Neural cell (in vitro differentiated cells): ENCODE data around the gene TUBB3. TPM values are rescaled to one million over a fixed set of nuclear protein-coding genes. Genes with fewer than 3 reads are reported as not detected.

ENCODE experiments used
- H2AFZ ChIP-seq: fragments of 200-600, 300-800 bp; sonication (generic), shearing (Covaris generic); 2 replicates; pipeline ENCODE4 v1.6.0; 2014; ENCODE audit warnings: low read depth, mild to moderate bottlenecking, antibody characterized with exemption, low read length, moderate library complexity
- H3F3A ChIP-seq: fragments of 200-600 bp; shearing (Covaris generic); 2 replicates; pipeline ENCODE4 v1.6.1; 2016; ENCODE audit warnings: mild to moderate bottlenecking, moderate library complexity, mixed read lengths, antibody characterized with exemption, low read length; ENCODE audit not compliant: insufficient read depth, poor library complexity, severe bottlenecking
- H3K27ac ChIP-seq: fragments of 200-600, 300-800 bp; sonication (generic), shearing (Covaris generic); 2 replicates; pipeline ENCODE4 v1.5.1; 2014; ENCODE audit warnings: mild to moderate bottlenecking, low read length, moderate library complexity
- H3K27me3 ChIP-seq: fragments of 300-800, 200-600 bp; sonication (generic), shearing (Covaris generic); 2 replicates; pipeline ENCODE4 v1.6.0; 2014; ENCODE audit warnings: mild to moderate bottlenecking, low read depth, low read length, moderate library complexity; ENCODE audit not compliant: insufficient read depth
- H3K36me3 ChIP-seq: fragments of 300-800, 200-600 bp; sonication (generic), shearing (Covaris generic); 2 replicates; pipeline ENCODE4 v1.5.1; 2014; ENCODE audit warnings: mild to moderate bottlenecking, antibody characterized with exemption, low read length, moderate library complexity; ENCODE audit not compliant: insufficient read depth
- H3K4me2 ChIP-seq: fragments of 300-800, 200-600 bp; sonication (generic), shearing (Covaris generic); 2 replicates; pipeline ENCODE4 v1.6.0; 2014; ENCODE audit warnings: mild to moderate bottlenecking, low read length
- H3K4me3 ChIP-seq: fragments of 300-800, 200-600 bp; sonication (generic), shearing (Covaris generic); 2 replicates; pipeline ENCODE4 v1.5.1; 2014; ENCODE audit warnings: mild to moderate bottlenecking, low read length, moderate library complexity
- H3K79me2 ChIP-seq: fragments of 200-600 bp; shearing (Covaris generic); replicated peaks from 2 replicates; pipeline ENCODE4 v1.6.0; 2014; ENCODE audit warnings: mild to moderate bottlenecking, low read length, moderate library complexity; ENCODE audit not compliant: insufficient read depth
- H3K9ac ChIP-seq: fragments of 300-800, 200-600 bp; sonication (generic), shearing (Covaris generic); 2 replicates; pipeline ENCODE4 v1.6.1; 2016; ENCODE audit warnings: mild to moderate bottlenecking, low read length, mixed read lengths
- H3K9me2 ChIP-seq: fragments of 200-600 bp; shearing (Covaris generic); 2 replicates; pipeline ENCODE4 v1.6.1; 2016; ENCODE audit warnings: mild to moderate bottlenecking, low read length, mixed read lengths; ENCODE audit not compliant: insufficient read depth
- H3K9me3 ChIP-seq: fragments of 200-600, 300-800 bp; sonication (generic), shearing (Covaris generic); 2 replicates; pipeline ENCODE4 v1.6.1; 2016; ENCODE audit warnings: mild to moderate bottlenecking, mixed run types, low read length, moderate library complexity, mixed read lengths
- H4K20me1 ChIP-seq: fragments of 200-600 bp; shearing (Covaris generic); 2 replicates; pipeline ENCODE4 v1.6.1; 2016; ENCODE audit warnings: mild to moderate bottlenecking, mixed run types; ENCODE audit not compliant: insufficient read depth
- EP300 ChIP-seq: fragments of 450-650 bp; conservative IDR thresholded peaks from 2 replicates; pipeline ENCODE4 v1.6.1; 2014; ENCODE audit warnings: antibody characterized with exemption, mild to moderate bottlenecking, moderate library complexity; ENCODE audit not compliant: poor library complexity, severe bottlenecking
- EZH2 ChIP-seq: fragments of 200-600, 300-800 bp; shearing (Covaris generic), sonication (generic); IDR thresholded peaks from 2 replicates; pipeline ENCODE4 v1.6.1; 2014; ENCODE audit warnings: antibody characterized with exemption, low read length, borderline replicate concordance, mild to moderate bottlenecking; ENCODE audit not compliant: insufficient read depth, poor library complexity, severe bottlenecking
- MXI1 ChIP-seq: fragments of 450-650 bp; conservative IDR thresholded peaks from 2 replicates; pipeline ENCODE4 v1.6.1; 2014; ENCODE audit warnings: antibody characterized with exemption, mild to moderate bottlenecking; ENCODE audit not compliant: poor library complexity, severe bottlenecking
- POLR2AphosphoS5 ChIP-seq: IDR thresholded peaks from 2 replicates; pipeline ENCODE4 v1.6.1; 2012
- RAD21 ChIP-seq: fragments of 450-650 bp; conservative IDR thresholded peaks from 2 replicates; pipeline ENCODE4 v1.6.1; 2014; ENCODE audit warnings: antibody characterized with exemption, mild to moderate bottlenecking, moderate library complexity
- REST ChIP-seq: IDR thresholded peaks from 2 replicates; pipeline ENCODE4 v1.6.1; 2012; ENCODE audit warnings: borderline replicate concordance
- SMC3 ChIP-seq: fragments of 450-650 bp; conservative IDR thresholded peaks from 2 replicates; pipeline ENCODE4 v1.6.1; 2014; ENCODE audit warnings: antibody characterized with exemption, mild to moderate bottlenecking, moderate library complexity; ENCODE audit not compliant: poor library complexity
- TAF1 ChIP-seq: IDR thresholded peaks from 2 replicates; pipeline ENCODE4 v1.6.1; 2012; ENCODE audit warnings: low read depth
- polyA plus RNA-seq: library from polyadenylated mRNA; depleted of rRNA; stranded (reverse); fragments of >200 nt; gene quantifications from 2 replicates; pipeline ENCODE4 v1.2.3, GENCODE V29; 2014
- TF ChIP-seq, protein P1 (sequence below): fragments of 450-650 bp; IDR thresholded peaks from 2 replicates; pipeline ENCODE4 v1.5.1; 2014; ENCODE audit warnings: antibody characterized with exemption, mild to moderate bottlenecking, moderate library complexity; ENCODE audit not compliant: poor library complexity, severe bottlenecking

Gene TUBB3
- polyA plus RNA-seq, 1 donor from 2014 or later, result 2,442 TPM

- no peak overlapping the region for H2AFZ ChIP-seq
- H3K4me2 ChIP-seq, result no peak overlapping the region
- no peak overlapping the region for H3K4me3 ChIP-seq
- H4K20me1 ChIP-seq, result peaks cover 52% of the 10 kb centered on the region
- no peaks in the 10 kb centered on the region for H3F3A ChIP-seq
- H3K27me3 ChIP-seq, result no peaks in the 10 kb centered on the region
- peaks cover 17% of the 10 kb centered on the region for H3K79me2 ChIP-seq
- H3K36me3 ChIP-seq, result peaks cover 15% of the 10 kb centered on the region
- H3K9me3 ChIP-seq, result no peaks in the 10 kb centered on the region
- no peak overlapping the region for H3K27ac ChIP-seq
- H3K9me2 ChIP-seq, result no peaks in the 10 kb centered on the region
- H3K9ac ChIP-seq, result no peak overlapping the region
- TF ChIP-seq SMC3, result no peak
- no peak for TF ChIP-seq POLR2AphosphoS5
- no peak for TF ChIP-seq EZH2
- no peak for TF ChIP-seq REST
- TF ChIP-seq, protein P1, sequence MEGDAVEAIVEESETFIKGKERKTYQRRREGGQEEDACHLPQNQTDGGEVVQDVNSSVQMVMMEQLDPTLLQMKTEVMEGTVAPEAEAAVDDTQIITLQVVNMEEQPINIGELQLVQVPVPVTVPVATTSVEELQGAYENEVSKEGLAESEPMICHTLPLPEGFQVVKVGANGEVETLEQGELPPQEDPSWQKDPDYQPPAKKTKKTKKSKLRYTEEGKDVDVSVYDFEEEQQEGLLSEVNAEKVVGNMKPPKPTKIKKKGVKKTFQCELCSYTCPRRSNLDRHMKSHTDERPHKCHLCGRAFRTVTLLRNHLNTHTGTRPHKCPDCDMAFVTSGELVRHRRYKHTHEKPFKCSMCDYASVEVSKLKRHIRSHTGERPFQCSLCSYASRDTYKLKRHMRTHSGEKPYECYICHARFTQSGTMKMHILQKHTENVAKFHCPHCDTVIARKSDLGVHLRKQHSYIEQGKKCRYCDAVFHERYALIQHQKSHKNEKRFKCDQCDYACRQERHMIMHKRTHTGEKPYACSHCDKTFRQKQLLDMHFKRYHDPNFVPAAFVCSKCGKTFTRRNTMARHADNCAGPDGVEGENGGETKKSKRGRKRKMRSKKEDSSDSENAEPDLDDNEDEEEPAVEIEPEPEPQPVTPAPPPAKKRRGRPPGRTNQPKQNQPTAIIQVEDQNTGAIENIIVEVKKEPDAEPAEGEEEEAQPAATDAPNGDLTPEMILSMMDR, result no peak
- TF ChIP-seq EP300, result no peak
- TF ChIP-seq TAF1, result no peak
- no peak for TF ChIP-seq RAD21
- TF ChIP-seq MXI1, result no peak
These were observed 13.8 kb downstream of the TUBB3 start for GRCh38 chr16:89936981-89937380.

DNA sequence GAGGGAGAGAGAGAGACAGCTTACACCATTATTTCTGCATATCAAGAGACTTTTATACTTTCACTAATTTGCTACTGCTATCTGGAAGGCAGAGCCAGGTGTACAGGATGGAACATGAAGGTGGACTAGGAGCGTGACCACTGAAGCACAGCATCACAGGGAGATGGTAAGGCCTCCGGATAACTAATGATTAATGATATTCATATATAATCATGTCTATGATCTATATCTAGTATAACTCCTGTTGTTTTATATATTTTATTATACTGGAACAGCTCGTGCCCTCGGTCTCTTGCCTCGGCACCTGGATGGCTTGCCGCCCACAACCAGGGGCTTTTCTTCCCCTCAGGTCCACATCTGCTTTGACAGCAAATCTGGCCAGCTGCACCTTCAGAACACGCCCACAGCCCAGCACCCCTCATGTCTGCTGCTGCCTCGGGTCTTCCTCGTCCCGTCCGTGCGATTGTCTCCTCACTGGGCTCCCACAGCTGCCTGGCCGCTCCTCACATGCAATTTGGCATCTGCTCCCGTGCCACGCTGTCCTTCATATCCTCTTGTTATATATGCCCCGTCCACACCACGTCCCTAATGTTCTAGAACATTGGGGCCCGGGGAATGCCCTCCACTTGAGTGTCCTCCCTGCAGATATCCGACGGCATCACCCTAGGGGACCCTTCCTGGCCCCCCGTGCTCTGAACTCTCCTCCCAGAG is 15.2 kb downstream of the TUBB3 start:
- Histone ChIP-seq H3K9me2 (no peaks in the 10 kb centered on the region), H4K20me1 (peaks cover 39% of the 10 kb centered on the region), H3K4me3 (no peak overlapping the region), H3K27me3 (no peaks in the 10 kb centered on the region), H3K27ac (no peak overlapping the region), H3K9me3 (no peaks in the 10 kb centered on the region), H3F3A (no peaks in the 10 kb centered on the region), H3K4me2 (no peak overlapping the region), H3K79me2 (peaks cover 4% of the 10 kb centered on the region), H3K36me3 (peaks cover 20% of the 10 kb centered on the region), H2AFZ (no peak overlapping the region), H3K9ac (no peak overlapping the region)
- TF ChIP-seq TAF1 (no peak), EZH2 (no peak), MXI1 (no peak), RAD21 (no peak), SMC3 (no peak), REST (no peak), EP300 (no peak), POLR2AphosphoS5 (no peak)
- TF ChIP-seq, protein P1, result no peak
